Astrocyte (in vitro differentiated cells and primary cell): ENCODE data around the gene SNX10. TPM values are rescaled to one million over a fixed set of nuclear protein-coding genes. Genes with fewer than 3 reads are reported as not detected.

Source experiments
- DNase-seq: peaks from one replicate; pipeline ENCODE4 v3.0.0-alpha.2; 2010; ENCODE audit warnings: low read depth
- FAIRE-seq: peaks from 2 replicates; lab custom pipeline; 2011; peaks lifted over from hg19 to GRCh38; lab: Jason Lieb, UNC
- H2AFZ ChIP-seq: 2 replicates; pipeline ENCODE4 v1.6.0; 2012; ENCODE audit warnings: low read depth, low read length, inconsistent platforms
- H3K27ac ChIP-seq: 2 replicates; pipeline ENCODE4 v1.5.1; 2011; ENCODE audit warnings: low read depth, low read length, inconsistent platforms
- H3K27me3 ChIP-seq: 2 replicates; pipeline ENCODE4 v1.6.0; 2011; ENCODE audit warnings: low read length, inconsistent platforms; ENCODE audit not compliant: insufficient read depth
- H3K36me3 ChIP-seq: 2 replicates; pipeline ENCODE4 v1.5.1; 2011; ENCODE audit warnings: low read length, inconsistent platforms; ENCODE audit not compliant: insufficient read depth
- H3K4me1 ChIP-seq: 2 replicates; pipeline ENCODE4 v1.5.1; 2011; ENCODE audit warnings: low read length, inconsistent platforms; ENCODE audit not compliant: insufficient read depth
- H3K4me2 ChIP-seq: 2 replicates; pipeline ENCODE4 v1.6.0; 2012; ENCODE audit warnings: low read length, inconsistent platforms
- H3K4me3 ChIP-seq: 2 replicates; pipeline ENCODE4 v1.5.1; 2011; ENCODE audit warnings: low read depth, mild to moderate bottlenecking, low read length, inconsistent platforms; ENCODE audit not compliant: insufficient read depth
- H3K79me2 ChIP-seq: 2 replicates; pipeline ENCODE4 v1.6.0; 2012; ENCODE audit warnings: mild to moderate bottlenecking, low read length, inconsistent platforms; ENCODE audit not compliant: insufficient read depth
- H3K9ac ChIP-seq: 2 replicates; pipeline ENCODE4 v1.6.0; 2012; ENCODE audit warnings: mild to moderate bottlenecking, low read length, inconsistent platforms
- H3K9me3 ChIP-seq: 2 replicates; pipeline ENCODE4 v1.5.1; 2012; ENCODE audit warnings: low read depth, mild to moderate bottlenecking, low read length, inconsistent platforms; ENCODE audit not compliant: insufficient read depth
- H4K20me1 ChIP-seq: 2 replicates; pipeline ENCODE4 v1.6.0; 2012; ENCODE audit warnings: low read length, inconsistent platforms; ENCODE audit not compliant: insufficient read depth
- H3K27ac Mint-ChIP-seq: one replicate; pipeline ENCODE4 v1.8.0; 2021; ENCODE audit warnings: mild to moderate bottlenecking, mixed read lengths; ENCODE audit not compliant: unreplicated experiment
- H3K27me3 Mint-ChIP-seq: one replicate; pipeline ENCODE4 v1.8.0; 2021; ENCODE audit warnings: low read depth, mixed read lengths; ENCODE audit not compliant: unreplicated experiment
- H3K36me3 Mint-ChIP-seq: one replicate; pipeline ENCODE4 v1.8.0; 2021; ENCODE audit warnings: low read depth, mixed read lengths; ENCODE audit not compliant: unreplicated experiment
- H3K4me1 Mint-ChIP-seq: one replicate; pipeline ENCODE4 v1.8.0; 2021; ENCODE audit warnings: low read depth, mixed read lengths; ENCODE audit not compliant: unreplicated experiment
- H3K4me3 Mint-ChIP-seq: one replicate; pipeline ENCODE4 v1.8.0; 2021; ENCODE audit warnings: mild to moderate bottlenecking, moderate library complexity, mixed read lengths; ENCODE audit not compliant: unreplicated experiment
- H3K9me3 Mint-ChIP-seq: one replicate; pipeline ENCODE4 v1.8.0; 2021; ENCODE audit warnings: mild to moderate bottlenecking, mixed read lengths; ENCODE audit not compliant: unreplicated experiment
- CTCF ChIP-seq: IDR thresholded peaks from 2 replicates; pipeline ENCODE4 v1.5.1; 2011; ENCODE audit warnings: low read depth, mild to moderate bottlenecking, inconsistent platforms, low read length, moderate library complexity; ENCODE audit not compliant: insufficient read depth
- EZH2 ChIP-seq: IDR thresholded peaks from 2 replicates; pipeline ENCODE4 v1.6.1; 2012; ENCODE audit warnings: mild to moderate bottlenecking, low read length, inconsistent platforms; ENCODE audit not compliant: insufficient read depth
- total RNA-seq: library from RNA; stranded (reverse); gene quantifications from 2 replicates; pipeline ENCODE4 v1.2.1, GENCODE V29; 2021

Gene SNX10
- total RNA-seq, 1 donor from 2014 or later, result 5.4 TPM

DNA sequence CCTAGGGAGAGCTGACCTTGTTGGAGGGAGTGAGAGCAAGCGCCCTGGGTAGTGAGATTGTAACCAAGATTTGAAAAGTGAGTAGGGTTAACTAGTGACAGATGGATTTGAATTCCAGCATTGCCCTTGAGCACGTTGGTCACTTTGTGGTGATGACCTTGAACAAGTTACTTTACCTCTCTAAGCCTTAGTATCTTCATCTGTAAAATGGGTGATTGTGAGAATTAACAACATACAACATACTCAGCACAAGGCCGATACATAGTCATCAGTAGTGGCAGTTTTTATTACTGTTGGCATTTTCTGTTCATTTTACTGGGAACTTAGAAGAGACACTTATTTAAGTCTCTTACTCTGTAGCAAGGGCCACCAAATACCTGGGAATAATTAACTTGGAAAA is 25.5 kb downstream of the SNX10 start:
- Mint-ChIP-seq H3K9me3 (no peaks in the 10 kb centered on the region), H3K4me3 (no peak overlapping the region), H3K36me3 (no peaks in the 10 kb centered on the region), H3K27ac (no peak overlapping the region), H3K27me3 (no peaks in the 10 kb centered on the region), H3K4me1 (no peaks in the 10 kb centered on the region)
- no peak for DNase-seq
- no peak overlapping the region for H2AFZ ChIP-seq
- no peaks in the 10 kb centered on the region for H3K27me3 ChIP-seq
- H3K27ac ChIP-seq, result no peak overlapping the region
- no peaks in the 10 kb centered on the region for H3K79me2 ChIP-seq
- H3K9ac ChIP-seq, result no peak overlapping the region
- no peaks in the 10 kb centered on the region for H3K4me1 ChIP-seq
- no peak overlapping the region for H3K4me3 ChIP-seq
- no peaks in the 10 kb centered on the region for H3K36me3 ChIP-seq
- TF ChIP-seq EZH2 (no peak), CTCF (no peak)
- H3K9me3 ChIP-seq, result no peaks in the 10 kb centered on the region
- no peak overlapping the region for H3K4me2 ChIP-seq
- FAIRE-seq, result no peak
- no peaks in the 10 kb centered on the region for H4K20me1 ChIP-seq

DNA sequence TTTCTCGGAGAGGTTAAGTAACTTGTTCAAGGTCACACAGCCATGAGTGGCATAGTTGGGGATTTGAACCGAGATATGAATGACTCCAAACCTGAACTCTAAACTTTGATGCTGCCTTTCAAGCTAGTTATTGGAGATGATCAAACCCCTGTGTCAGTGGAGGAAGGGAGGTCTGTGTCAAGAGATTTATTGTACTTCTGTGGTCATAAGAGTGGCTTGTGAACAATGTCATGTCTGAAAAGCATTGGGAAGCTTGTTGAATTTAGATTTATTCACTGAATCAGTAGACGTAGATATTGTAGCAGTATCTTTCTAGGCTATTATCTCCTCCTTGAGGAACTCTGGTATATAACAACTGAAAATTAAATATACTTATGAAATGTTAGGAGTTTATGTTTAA is 27.3 kb downstream of the SNX10 start:
- Mint-ChIP-seq H3K36me3 (no peaks in the 10 kb centered on the region), H3K27ac (no peak overlapping the region), H3K4me3 (no peak overlapping the region), H3K27me3 (no peaks in the 10 kb centered on the region), H3K4me1 (no peaks in the 10 kb centered on the region), H3K9me3 (no peaks in the 10 kb centered on the region)
- Histone ChIP-seq H3K9me3 (no peaks in the 10 kb centered on the region), H3K4me3 (no peak overlapping the region), H3K36me3 (no peaks in the 10 kb centered on the region), H3K27ac (no peak overlapping the region), H3K27me3 (no peaks in the 10 kb centered on the region), H3K4me1 (no peaks in the 10 kb centered on the region), H3K4me2 (no peak overlapping the region), H4K20me1 (no peaks in the 10 kb centered on the region), H2AFZ (no peak overlapping the region), H3K9ac (no peak overlapping the region), H3K79me2 (no peaks in the 10 kb centered on the region)
- DNase-seq (no peak), FAIRE-seq (no peak)
- TF ChIP-seq CTCF (no peak), EZH2 (no peak)

GRCh38 chr7:26319636-26320035 is 28.0 kb downstream of the SNX10 start:
- no peaks in the 10 kb centered on the region for H3K27me3 Mint-ChIP-seq
- H3K36me3 Mint-ChIP-seq, result no peaks in the 10 kb centered on the region
- Histone ChIP-seq H3K27ac (no peak overlapping the region), H2AFZ (no peak overlapping the region), H4K20me1 (no peaks in the 10 kb centered on the region), H3K9me3 (no peaks in the 10 kb centered on the region), H3K9ac (no peak overlapping the region), H3K4me3 (no peak overlapping the region), H3K79me2 (no peaks in the 10 kb centered on the region), H3K36me3 (no peaks in the 10 kb centered on the region), H3K27me3 (no peaks in the 10 kb centered on the region), H3K4me1 (no peaks in the 10 kb centered on the region), H3K4me2 (no peak overlapping the region)
- no peaks in the 10 kb centered on the region for H3K4me1 Mint-ChIP-seq
- TF ChIP-seq EZH2 (no peak), CTCF (no peak)
- H3K9me3 Mint-ChIP-seq, result no peaks in the 10 kb centered on the region
- no peak for FAIRE-seq
- H3K27ac Mint-ChIP-seq, result no peak overlapping the region
- DNase-seq, result no peak
- H3K4me3 Mint-ChIP-seq, result no peak overlapping the region
